HEK293 (cell line): Measurements from ENCODE around the gene FHL2.

Experiments
- CTCF ChIA-PET: fragments of 350-600 bp; formaldehyde crosslinking; extraction: SDS; loops from one replicate; lab custom pipeline; 2021; ENCODE audit warnings: antibody characterized with exemption; lab: Yijun Ruan, JAX
- POLR2A ChIA-PET: fragments of 300-600 bp; formaldehyde crosslinking; extraction: SDS; loops from one replicate; lab custom pipeline; 2020; ENCODE audit warnings: antibody characterized with exemption, inconsistent platforms; lab: Yijun Ruan, JAX
- H3K27ac ChIP-seq: fragments of 200-500 bp; sonication (Bioruptor generic); 2 replicates; pipeline ENCODE4 v1.5.1; 2014; ENCODE audit warnings: low read depth, low read length, control low read depth, inconsistent platforms; ENCODE audit errors: extremely low read depth
- H3K36me3 ChIP-seq, 2 experiments: fragments of 200-500 bp in 1 of 2; sonication (Bioruptor generic) in 1 of 2; 1 replicate in 1 of 2; 2 replicates in 1 of 2; pipeline ENCODE4 v1.5.1; 2014 to 2017; ENCODE audit warnings: inconsistent platforms in 2 of 2, low read length in 2 of 2; ENCODE audit not compliant: control insufficient read depth in 2 of 2, insufficient read depth in 1 of 2
- H3K4me1 ChIP-seq: fragments of 200-500 bp; sonication (Bioruptor generic); 2 replicates; pipeline ENCODE4 v1.5.1; 2014; ENCODE audit warnings: mild to moderate bottlenecking, low read length, inconsistent platforms; ENCODE audit not compliant: control insufficient read depth, insufficient read depth
- H3K4me3 ChIP-seq: 2 replicates; pipeline ENCODE4 v1.5.1; 2011; ENCODE audit warnings: low read depth, mild to moderate bottlenecking, control low read depth, low read length, moderate library complexity
- H3K9me3 ChIP-seq: fragments of 200-500 bp; sonication (Bioruptor generic); 2 replicates; pipeline ENCODE4 v1.5.1; 2014; ENCODE audit warnings: low read depth, low read length, inconsistent platforms; ENCODE audit not compliant: control insufficient read depth, insufficient read depth
- GLIS1 ChIP-seq: fragments of 450-650 bp; formaldehyde crosslinking; IDR thresholded peaks from 2 replicates; pipeline ENCODE4 v1.5.1; 2016; ENCODE audit warnings: missing biosample characterization, missing genetic modification characterization
- HOXC10 ChIP-seq: sonication (generic); formaldehyde crosslinking; IDR thresholded peaks from 2 replicates; pipeline ENCODE4 v1.8.1; 2023; ENCODE audit warnings: mild to moderate bottlenecking, missing genetic modification reagents
- INSM2 ChIP-seq: fragments of 450-650 bp; formaldehyde crosslinking; IDR thresholded peaks from 2 replicates; pipeline ENCODE4 v1.5.1; 2016; ENCODE audit warnings: missing biosample characterization, missing genetic modification characterization
- KLF16 ChIP-seq: fragments of 450-650 bp; formaldehyde crosslinking; IDR thresholded peaks from 2 replicates; pipeline ENCODE4 v1.5.1; 2017; ENCODE audit warnings: missing biosample characterization, missing genetic modification characterization
- SP2 ChIP-seq: fragments of 450-650 bp; formaldehyde crosslinking; IDR thresholded peaks from 2 replicates; pipeline ENCODE4 v1.5.1; 2016; ENCODE audit warnings: missing biosample characterization, missing genetic modification characterization
- TSHZ1 ChIP-seq: fragments of 450-650 bp; formaldehyde crosslinking; IDR thresholded peaks from 2 replicates; pipeline ENCODE4 v1.5.1; 2016; ENCODE audit warnings: missing biosample characterization, missing genetic modification characterization, borderline replicate concordance
- YY1 ChIP-seq: fragments of 450-650 bp; formaldehyde crosslinking; IDR thresholded peaks from 2 replicates; pipeline ENCODE4 v1.5.1; 2018; ENCODE audit warnings: missing biosample characterization, missing genetic modification characterization
- ZBTB20 ChIP-seq: fragments of 450-650 bp; formaldehyde crosslinking; IDR thresholded peaks from 2 replicates; pipeline ENCODE4 v1.5.1; 2016; ENCODE audit warnings: missing biosample characterization, missing genetic modification characterization
- ZFP37 ChIP-seq: fragments of 450-650 bp; formaldehyde crosslinking; IDR thresholded peaks from 2 replicates; pipeline ENCODE4 v1.5.1; 2016; ENCODE audit warnings: missing biosample characterization, missing genetic modification characterization
- ZNF155 ChIP-seq: fragments of 450-650 bp; formaldehyde crosslinking; IDR thresholded peaks from 2 replicates; pipeline ENCODE4 v1.5.1; 2016; ENCODE audit warnings: missing biosample characterization, missing genetic modification characterization
- ZNF169 ChIP-seq: fragments of 450-650 bp; formaldehyde crosslinking; IDR thresholded peaks from 2 replicates; pipeline ENCODE4 v1.5.1; 2016; ENCODE audit warnings: missing biosample characterization, missing genetic modification characterization
- ZNF37A ChIP-seq: fragments of 450-650 bp; IDR thresholded peaks from 2 replicates; pipeline ENCODE4 v1.5.1; 2018; ENCODE audit warnings: missing biosample characterization, missing genetic modification characterization
- ZNF423 ChIP-seq: fragments of 450-650 bp; formaldehyde crosslinking; IDR thresholded peaks from 2 replicates; pipeline ENCODE4 v1.5.1; 2016; ENCODE audit warnings: missing biosample characterization, missing genetic modification characterization
- ZNF449 ChIP-seq: fragments of 450-650 bp; formaldehyde crosslinking; IDR thresholded peaks from 2 replicates; pipeline ENCODE4 v1.5.1; 2017; ENCODE audit warnings: missing biosample characterization, mild to moderate bottlenecking, missing genetic modification characterization, moderate library complexity
- ZNF560 ChIP-seq: fragments of 450-650 bp; formaldehyde crosslinking; IDR thresholded peaks from 2 replicates; pipeline ENCODE4 v1.5.1; 2017; ENCODE audit warnings: missing biosample characterization, missing genetic modification characterization, borderline replicate concordance
- ZNF621 ChIP-seq: fragments of 450-650 bp; formaldehyde crosslinking; IDR thresholded peaks from 2 replicates; pipeline ENCODE4 v1.5.1; 2017; ENCODE audit warnings: missing biosample characterization, missing genetic modification characterization
- ZNF645 ChIP-seq: fragments of 450-650 bp; formaldehyde crosslinking; IDR thresholded peaks from 2 replicates; pipeline ENCODE4; 2016; ENCODE audit warnings: missing biosample characterization, missing genetic modification characterization
- ZNF692 ChIP-seq: fragments of 450-650 bp; formaldehyde crosslinking; IDR thresholded peaks from 2 replicates; pipeline ENCODE4 v1.5.1; 2016; ENCODE audit warnings: missing biosample characterization, missing genetic modification characterization
- TF ChIP-seq, protein P1 (sequence below): fragments of 450-650 bp; formaldehyde crosslinking; optimal IDR thresholded peaks from 2 replicates; pipeline ENCODE3; 2016; ENCODE audit warnings: missing biosample characterization, mild to moderate bottlenecking, missing genetic modification characterization
- TF ChIP-seq, protein P2 (sequence below): fragments of 450-650 bp; IDR thresholded peaks from 2 replicates; pipeline ENCODE4 v1.5.1; 2018; ENCODE audit warnings: missing biosample characterization, missing genetic modification characterization
- TF ChIP-seq, protein P3 (sequence below): fragments of 450-650 bp; formaldehyde crosslinking; IDR thresholded peaks from 2 replicates; pipeline ENCODE4 v1.5.1; 2016; ENCODE audit warnings: missing biosample characterization, missing genetic modification characterization

FHL2 gene

DNA sequence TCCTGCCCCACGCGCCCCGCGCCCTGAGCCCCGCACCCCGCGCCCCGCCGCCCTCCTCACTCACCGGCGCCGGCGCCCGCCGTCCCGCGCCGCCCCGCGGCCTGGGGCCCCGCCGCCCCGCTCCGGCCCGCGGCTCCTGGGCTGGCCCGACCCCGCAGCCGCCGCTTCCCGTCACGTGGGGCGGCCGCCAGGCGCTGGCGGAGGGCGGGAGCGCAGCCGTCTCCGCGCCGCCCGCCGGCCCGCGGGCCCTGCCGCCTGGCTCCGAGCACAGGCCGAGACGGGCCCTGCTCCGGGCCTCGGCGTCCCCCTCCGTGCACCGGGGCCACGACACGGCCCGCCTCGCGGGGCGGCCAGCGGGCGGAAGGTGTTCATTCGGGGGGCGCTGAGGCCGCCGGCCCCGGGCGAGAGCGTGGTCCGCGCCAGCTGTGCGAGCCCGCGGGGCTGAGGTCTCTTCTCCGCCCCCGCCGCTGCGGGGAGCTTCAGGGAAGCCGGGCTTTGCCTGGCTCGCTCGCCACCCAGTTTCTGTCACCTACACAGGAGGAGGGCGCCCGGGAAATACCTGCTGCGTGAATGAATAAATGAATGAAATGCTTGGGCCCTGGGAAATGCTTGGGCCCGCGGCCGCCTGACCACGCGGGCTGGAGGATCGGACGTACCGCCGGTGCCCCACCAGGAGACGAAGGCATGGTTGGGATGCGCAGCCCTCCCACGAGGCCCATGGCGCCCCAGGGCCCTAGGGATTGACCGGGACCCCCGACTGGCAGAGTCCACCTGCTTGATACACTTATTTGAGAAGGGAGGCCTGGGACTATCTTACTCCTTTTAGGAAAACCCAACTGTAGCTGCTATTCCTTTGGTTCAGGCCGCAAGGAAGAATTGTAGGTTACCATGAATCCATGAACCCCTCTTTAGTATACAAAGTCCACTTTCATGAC is 69.0 kb downstream of the FHL2 start, which contains the start of gene TGFBRAP1:
TGFBRAP1 (minus strand) TSS at position 175 of the 935 bp plus-strand sequence. CDS start 21,434 bp downstream, outside the sequence.
- Histone ChIP-seq H3K4me3 (peak within 1 kb of the TSS; percentile 53), H3K4me1 (0 out of 2 replicates have a peak, but pooled peaks cover 4% of the 10 kb centered on the region), H3K9me3 (no peaks in the 10 kb centered on the region), H3K27ac (peak within 1 kb of the TSS; percentile 93), H3K36me3 (peaks cover 7 to 16% of the 10 kb centered on the region in 2 experiments; a peak in 2 of 3 replicates)
- POLR2A ChIA-PET, result interaction anchor here (1.0 to 1.6 kb wide), 3 partner anchors 8 to 91 kb away, joined by 3 to 6 read pairs (median 3); partner anchors contain the start of gene C2orf49
- CTCF ChIA-PET, result interaction anchor here (1.3 kb wide), 1 partner anchor 94 kb away, joined by 3 read pairs; no protein-coding TSS in a partner anchor
- TF ChIP-seq ZNF37A (tag by site-specific recombination), result no peak
- peak; percentile 89 for TF ChIP-seq ZFP37 (tag by site-specific recombination)
- TF ChIP-seq ZNF621 (tag by site-specific recombination), result no peak
- TF ChIP-seq SP2 (tag by site-specific recombination), result no peak
- TF ChIP-seq ZNF423 (tag by site-specific recombination), result peak; percentile 80; the same call in 1 of the 2 replicates
- no peak for TF ChIP-seq YY1 (tag by site-specific recombination)
- TF ChIP-seq ZNF560 (tag by site-specific recombination), result no peak
- TF ChIP-seq, protein P1, sequence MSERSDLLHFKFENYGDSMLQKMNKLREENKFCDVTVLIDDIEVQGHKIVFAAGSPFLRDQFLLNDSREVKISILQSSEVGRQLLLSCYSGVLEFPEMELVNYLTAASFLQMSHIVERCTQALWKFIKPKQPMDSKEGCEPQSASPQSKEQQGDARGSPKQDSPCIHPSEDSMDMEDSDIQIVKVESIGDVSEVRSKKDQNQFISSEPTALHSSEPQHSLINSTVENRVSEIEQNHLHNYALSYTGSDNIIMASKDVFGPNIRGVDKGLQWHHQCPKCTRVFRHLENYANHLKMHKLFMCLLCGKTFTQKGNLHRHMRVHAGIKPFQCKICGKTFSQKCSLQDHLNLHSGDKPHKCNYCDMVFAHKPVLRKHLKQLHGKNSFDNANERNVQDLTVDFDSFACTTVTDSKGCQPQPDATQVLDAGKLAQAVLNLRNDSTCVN (tag by site-specific recombination), result peak; percentile 42
- no peak for TF ChIP-seq ZNF645 (tag by site-specific recombination)
- peak; percentile 45; the same call in 1 of the 2 replicates for TF ChIP-seq ZNF692
- TF ChIP-seq TSHZ1 (tag by site-specific recombination), result no peak
- no peak for TF ChIP-seq HOXC10 (CRISPR knock-in tag)
- TF ChIP-seq ZBTB20 (tag by site-specific recombination), result peak; percentile 80
- TF ChIP-seq, protein P2, sequence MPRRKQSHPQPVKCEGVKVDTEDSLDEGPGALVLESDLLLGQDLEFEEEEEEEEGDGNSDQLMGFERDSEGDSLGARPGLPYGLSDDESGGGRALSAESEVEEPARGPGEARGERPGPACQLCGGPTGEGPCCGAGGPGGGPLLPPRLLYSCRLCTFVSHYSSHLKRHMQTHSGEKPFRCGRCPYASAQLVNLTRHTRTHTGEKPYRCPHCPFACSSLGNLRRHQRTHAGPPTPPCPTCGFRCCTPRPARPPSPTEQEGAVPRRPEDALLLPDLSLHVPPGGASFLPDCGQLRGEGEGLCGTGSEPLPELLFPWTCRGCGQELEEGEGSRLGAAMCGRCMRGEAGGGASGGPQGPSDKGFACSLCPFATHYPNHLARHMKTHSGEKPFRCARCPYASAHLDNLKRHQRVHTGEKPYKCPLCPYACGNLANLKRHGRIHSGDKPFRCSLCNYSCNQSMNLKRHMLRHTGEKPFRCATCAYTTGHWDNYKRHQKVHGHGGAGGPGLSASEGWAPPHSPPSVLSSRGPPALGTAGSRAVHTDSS (tag by site-specific recombination), result no peak
- TF ChIP-seq GLIS1 (tag by site-specific recombination), result 0 out of 2 replicates have a peak, but pooled peaks have one; percentile 15
- TF ChIP-seq, protein P3, sequence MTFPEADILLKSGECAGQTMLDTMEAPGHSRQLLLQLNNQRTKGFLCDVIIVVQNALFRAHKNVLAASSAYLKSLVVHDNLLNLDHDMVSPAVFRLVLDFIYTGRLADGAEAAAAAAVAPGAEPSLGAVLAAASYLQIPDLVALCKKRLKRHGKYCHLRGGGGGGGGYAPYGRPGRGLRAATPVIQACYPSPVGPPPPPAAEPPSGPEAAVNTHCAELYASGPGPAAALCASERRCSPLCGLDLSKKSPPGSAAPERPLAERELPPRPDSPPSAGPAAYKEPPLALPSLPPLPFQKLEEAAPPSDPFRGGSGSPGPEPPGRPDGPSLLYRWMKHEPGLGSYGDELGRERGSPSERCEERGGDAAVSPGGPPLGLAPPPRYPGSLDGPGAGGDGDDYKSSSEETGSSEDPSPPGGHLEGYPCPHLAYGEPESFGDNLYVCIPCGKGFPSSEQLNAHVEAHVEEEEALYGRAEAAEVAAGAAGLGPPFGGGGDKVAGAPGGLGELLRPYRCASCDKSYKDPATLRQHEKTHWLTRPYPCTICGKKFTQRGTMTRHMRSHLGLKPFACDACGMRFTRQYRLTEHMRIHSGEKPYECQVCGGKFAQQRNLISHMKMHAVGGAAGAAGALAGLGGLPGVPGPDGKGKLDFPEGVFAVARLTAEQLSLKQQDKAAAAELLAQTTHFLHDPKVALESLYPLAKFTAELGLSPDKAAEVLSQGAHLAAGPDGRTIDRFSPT (tag by site-specific recombination), result no peak
- TF ChIP-seq ZNF449 (tag by site-specific recombination), result 0 out of 2 replicates have a peak, but pooled peaks have one; percentile 18
- TF ChIP-seq ZNF169 (tag by site-specific recombination), result no peak
- TF ChIP-seq ZNF155, result no peak
- TF ChIP-seq INSM2 (tag by site-specific recombination), result no peak
- TF ChIP-seq KLF16, result 0 out of 2 replicates have a peak, but pooled peaks have one; percentile 15
